Muscle layer of colon (tissue), 2 donors: ENCODE data around the gene ST3GAL3.

Experiments
- H3K27ac ChIP-seq: one replicate; pipeline ENCODE4 v1.7.0; 2013; ENCODE audit warnings: low read depth, mild to moderate bottlenecking, low read length, moderate library complexity
- H3K27me3 ChIP-seq, 2 donors: one replicate each; pipeline ENCODE4 v1.7.0; 2013; ENCODE audit warnings: low read length in 2 of 2, mild to moderate bottlenecking in 2 of 2; ENCODE audit not compliant: insufficient read depth in 2 of 2, control insufficient read depth in 1 of 2
- H3K36me3 ChIP-seq: one replicate; pipeline ENCODE4 v1.7.0; 2013; ENCODE audit warnings: mild to moderate bottlenecking, low read length; ENCODE audit not compliant: insufficient read depth
- H3K4me1 ChIP-seq: one replicate; pipeline ENCODE4 v1.7.0; 2013; ENCODE audit warnings: mild to moderate bottlenecking, low read length; ENCODE audit not compliant: insufficient read depth
- H3K4me3 ChIP-seq, 2 donors: one replicate each; pipeline ENCODE4 v1.7.0; 2013; ENCODE audit warnings: low read length in 2 of 2, low read depth in 1 of 2, mild to moderate bottlenecking in 1 of 2, moderate library complexity in 1 of 2
- H3K9ac ChIP-seq: one replicate; pipeline ENCODE4 v1.7.0; 2013; ENCODE audit warnings: low read length
- H3K9me3 ChIP-seq: one replicate; pipeline ENCODE4 v1.7.0; 2013; ENCODE audit warnings: mild to moderate bottlenecking, low read length
- donor health status: abdominal sarcoma.
- donor health status: Adenocarcinoma of cecum.

ST3GAL3 gene

DNA sequence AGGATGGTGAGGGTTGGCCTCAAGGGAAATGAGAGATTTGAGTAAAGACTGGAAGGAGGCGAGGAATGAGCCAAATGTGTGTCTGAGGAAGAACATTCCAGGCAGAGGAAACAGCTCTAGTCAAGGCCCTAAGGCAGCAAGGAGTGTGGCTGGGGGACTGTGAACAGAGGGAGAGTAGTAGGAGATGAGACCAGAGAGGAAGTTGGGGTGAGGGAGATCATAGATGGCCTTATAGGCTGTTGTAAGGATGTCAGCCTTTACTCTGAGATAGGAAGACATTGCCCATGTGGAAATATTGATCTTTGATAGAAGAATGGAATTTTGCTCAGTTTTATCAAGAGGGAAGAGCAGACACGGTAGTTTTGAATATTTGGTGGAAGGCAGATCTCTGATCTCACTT is 171.1 kb downstream of the ST3GAL3 start:
- H3K9ac ChIP-seq: no peak overlapping the region
- no peaks in the 10 kb centered on the region for H3K27me3 ChIP-seq
- H3K4me3 ChIP-seq: no peak overlapping the region
- H3K36me3 ChIP-seq: no peaks in the 10 kb centered on the region
- no peaks in the 10 kb centered on the region for H3K9me3 ChIP-seq
- H3K4me1 ChIP-seq: no peaks in the 10 kb centered on the region
- no peak overlapping the region for H3K27ac ChIP-seq

DNA sequence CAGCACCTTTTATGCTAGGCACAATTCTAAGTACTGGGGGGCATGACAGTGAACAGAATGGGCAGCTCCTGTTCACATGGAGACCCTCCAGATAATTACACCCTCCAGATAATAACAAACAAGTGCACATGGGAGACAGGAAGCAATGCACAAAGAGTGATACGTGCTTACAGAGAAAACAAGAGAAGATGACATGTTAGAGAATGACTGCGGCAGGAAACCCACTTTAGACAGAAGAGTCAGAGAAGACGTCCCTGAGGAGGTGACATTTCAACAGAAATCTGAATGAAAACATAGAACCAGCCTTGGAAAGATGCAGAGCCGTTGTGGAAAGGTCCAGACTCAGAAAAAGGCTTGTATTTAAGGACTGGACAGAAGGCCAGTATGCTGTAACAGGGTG is 171.5 kb downstream of the ST3GAL3 start:
- Histone ChIP-seq H3K36me3 (no peaks in the 10 kb centered on the region), H3K27ac (no peak overlapping the region), H3K27me3 (no peaks in the 10 kb centered on the region), H3K9me3 (no peaks in the 10 kb centered on the region), H3K4me1 (no peaks in the 10 kb centered on the region), H3K4me3 (no peak overlapping the region), H3K9ac (no peak overlapping the region)

DNA sequence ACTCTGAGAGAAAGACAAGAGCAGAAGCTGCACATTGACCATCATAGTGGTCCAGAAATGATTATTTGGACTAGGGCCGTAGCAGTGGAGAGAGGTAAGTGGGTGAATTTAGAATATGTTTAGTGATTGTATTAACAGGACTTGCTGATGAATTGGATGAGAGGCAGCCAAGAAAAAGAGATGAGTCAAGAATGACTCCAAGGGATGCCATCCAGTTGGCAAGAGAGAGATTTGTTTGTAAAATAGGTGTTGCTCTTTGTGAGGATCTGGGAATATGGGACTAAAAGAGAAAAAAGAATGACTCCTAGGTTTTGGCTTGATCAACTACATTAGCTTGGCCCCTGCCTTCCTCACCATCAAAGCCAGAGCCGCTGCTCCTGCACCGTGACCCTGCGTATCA is 172.1 kb downstream of the ST3GAL3 start:
- H3K27ac ChIP-seq: no peak overlapping the region
- no peaks in the 10 kb centered on the region for H3K36me3 ChIP-seq

DNA sequence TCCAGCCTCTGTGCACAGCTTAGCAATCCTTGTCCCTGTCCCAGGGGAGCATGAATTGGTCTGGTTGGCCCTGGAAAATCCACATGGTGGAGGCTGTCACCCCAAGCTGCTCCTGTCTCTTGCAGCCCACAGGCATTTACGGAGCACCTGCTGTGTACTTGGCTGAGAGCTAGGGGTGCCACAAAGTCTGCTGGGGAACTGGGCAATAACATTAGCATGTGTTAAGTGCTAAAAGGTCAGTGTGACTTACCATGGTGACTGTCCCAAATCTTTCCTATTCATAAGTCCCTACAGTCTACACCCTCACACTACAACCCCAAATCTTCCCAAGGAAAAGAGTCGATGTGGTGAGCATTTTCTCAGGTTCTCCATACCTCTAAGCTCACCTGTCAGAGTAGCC is 172.7 kb downstream of the ST3GAL3 start:
- Histone ChIP-seq H3K27ac (no peak overlapping the region), H3K9me3 (no peaks in the 10 kb centered on the region), H3K4me3 (no peak overlapping the region), H3K4me1 (no peaks in the 10 kb centered on the region), H3K36me3 (no peaks in the 10 kb centered on the region), H3K27me3 (no peaks in the 10 kb centered on the region), H3K9ac (no peak overlapping the region)

More for the DNA sequence above, 172.1 kb downstream of the ST3GAL3 start:
- no peak overlapping the region for H3K9ac ChIP-seq
- no peaks in the 10 kb centered on the region for H3K4me1 ChIP-seq
- no peak overlapping the region for H3K4me3 ChIP-seq
- H3K9me3 ChIP-seq: no peaks in the 10 kb centered on the region
- no peaks in the 10 kb centered on the region for H3K27me3 ChIP-seq

DNA sequence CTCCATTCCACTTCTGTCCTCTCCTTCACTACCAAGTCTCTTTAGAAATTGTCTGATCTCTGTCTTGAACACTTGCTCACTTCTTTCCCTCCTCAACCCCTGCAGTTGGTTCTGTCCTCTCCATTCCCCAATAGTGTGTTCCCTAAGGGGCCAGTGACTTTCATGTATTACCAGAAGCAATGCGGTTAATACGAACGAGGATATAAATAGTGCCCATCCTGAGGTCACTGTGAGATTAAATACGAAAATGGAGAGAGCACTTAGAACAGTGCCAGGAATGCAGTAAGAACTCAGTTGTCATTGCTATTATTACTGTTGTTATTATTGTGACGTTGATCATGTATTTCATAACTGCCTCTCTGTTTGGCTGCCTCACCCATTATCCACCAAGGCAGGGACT is 173.3 kb downstream of the ST3GAL3 start:
- H3K36me3 ChIP-seq: no peaks in the 10 kb centered on the region
- H3K4me1 ChIP-seq: no peaks in the 10 kb centered on the region
- H3K4me3 ChIP-seq: no peak overlapping the region
- H3K27ac ChIP-seq: no peak overlapping the region
- no peak overlapping the region for H3K9ac ChIP-seq
- no peaks in the 10 kb centered on the region for H3K27me3 ChIP-seq
- no peaks in the 10 kb centered on the region for H3K9me3 ChIP-seq

DNA sequence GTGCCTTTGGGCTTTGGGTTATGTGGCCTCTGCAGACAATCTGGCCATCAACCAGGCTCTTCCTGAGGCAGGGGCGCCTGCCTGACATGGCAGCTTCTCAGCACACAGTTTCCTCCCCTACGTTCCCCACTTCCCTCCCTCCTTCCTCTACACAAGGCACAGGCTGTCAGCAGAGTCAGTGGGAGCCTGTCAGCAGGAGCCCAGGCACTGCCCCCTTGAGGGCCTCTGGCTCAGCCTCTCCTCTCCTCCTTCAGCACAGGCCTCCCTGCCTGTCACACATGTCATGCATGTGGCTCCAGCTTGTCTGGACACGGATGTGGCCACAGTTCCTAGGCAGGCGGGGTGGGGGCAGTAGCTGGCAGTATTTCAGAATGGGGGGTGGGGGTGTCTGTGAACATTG is 174.1 kb downstream of the ST3GAL3 start:
- no peaks in the 10 kb centered on the region for H3K36me3 ChIP-seq
- no peaks in the 10 kb centered on the region for H3K4me1 ChIP-seq
- H3K27ac ChIP-seq: no peak overlapping the region
- no peak overlapping the region for H3K9ac ChIP-seq
- no peaks in the 10 kb centered on the region for H3K9me3 ChIP-seq
- no peak overlapping the region for H3K4me3 ChIP-seq
- no peaks in the 10 kb centered on the region for H3K27me3 ChIP-seq

DNA sequence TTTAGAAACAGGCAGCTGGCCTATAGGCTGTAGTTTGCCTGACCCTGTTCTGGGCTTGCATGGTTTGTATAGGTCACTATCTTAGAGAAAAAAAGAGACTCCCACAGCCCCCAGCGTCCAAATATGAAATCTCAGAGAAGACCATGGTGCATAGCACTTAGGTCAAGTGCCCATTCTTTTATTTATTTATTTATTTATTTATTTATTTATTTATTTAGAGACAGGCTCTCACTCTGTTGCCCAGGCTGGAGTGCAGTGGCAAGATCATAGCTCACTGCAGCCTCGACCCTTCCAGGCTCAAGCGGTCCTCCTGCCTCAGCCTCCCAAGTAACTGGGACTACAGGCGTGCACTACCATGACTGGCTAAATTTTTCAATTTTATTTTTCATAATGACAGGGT is 175.4 kb downstream of the ST3GAL3 start:
- Histone ChIP-seq H3K4me3 (no peak overlapping the region), H3K9me3 (no peaks in the 10 kb centered on the region), H3K27me3 (no peaks in the 10 kb centered on the region), H3K9ac (no peak overlapping the region), H3K4me1 (no peaks in the 10 kb centered on the region), H3K27ac (no peak overlapping the region), H3K36me3 (no peaks in the 10 kb centered on the region)

DNA sequence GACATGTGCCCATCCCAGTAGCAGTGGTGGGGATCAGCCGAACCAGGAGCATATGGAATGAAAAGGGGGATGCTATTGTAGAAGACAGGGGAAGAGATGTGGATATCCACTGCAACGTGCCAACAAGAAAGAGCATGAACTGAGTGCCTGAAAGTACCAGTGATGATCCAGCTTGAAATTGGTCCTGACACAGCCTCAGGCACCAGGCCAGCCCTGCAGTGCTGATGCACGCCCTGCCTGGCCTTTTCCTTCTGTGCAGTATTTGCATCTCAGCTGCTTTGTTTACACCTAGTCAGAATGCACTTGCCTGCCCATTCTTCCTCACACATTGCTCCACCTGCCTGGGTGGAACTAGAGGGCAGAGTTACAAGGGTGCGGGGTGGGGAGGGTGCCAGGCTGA is 176.0 kb downstream of the ST3GAL3 start:
- Histone ChIP-seq H3K9me3 (no peaks in the 10 kb centered on the region), H3K27me3 (no peaks in the 10 kb centered on the region), H3K27ac (no peak overlapping the region), H3K36me3 (no peaks in the 10 kb centered on the region), H3K9ac (no peak overlapping the region), H3K4me3 (no peak overlapping the region), H3K4me1 (no peaks in the 10 kb centered on the region)

DNA sequence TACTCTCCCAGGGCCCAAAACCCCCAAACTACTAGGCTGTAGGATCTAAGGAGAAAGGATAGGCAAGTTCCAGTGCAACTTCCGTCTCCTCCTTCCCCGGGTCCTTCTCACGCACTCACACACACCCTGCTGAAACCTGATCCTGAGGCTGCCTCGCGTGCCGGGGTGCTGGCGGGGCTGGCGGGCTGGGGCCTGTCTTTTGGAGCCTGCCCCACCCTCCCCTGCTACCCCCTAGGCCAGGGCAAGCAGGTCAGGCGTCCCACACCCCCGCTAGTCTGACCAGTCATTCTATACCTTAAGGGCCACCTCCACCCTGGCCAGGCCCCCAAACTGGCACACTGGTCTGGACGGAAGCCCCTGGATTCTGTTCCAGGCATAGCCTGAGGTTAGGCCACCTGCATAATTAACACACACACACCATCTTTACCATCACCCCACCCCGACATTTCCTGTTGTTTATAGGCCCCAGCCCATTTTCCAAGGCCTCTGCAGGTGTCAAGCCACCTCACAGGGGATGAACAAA is 178.0 kb downstream of the ST3GAL3 start:
- Histone ChIP-seq H3K4me3 (no peak overlapping the region), H3K4me1 (no peaks in the 10 kb centered on the region), H3K36me3 (no peaks in the 10 kb centered on the region), H3K9me3 (no peaks in the 10 kb centered on the region), H3K27me3 (no peaks in the 10 kb centered on the region), H3K9ac (no peak overlapping the region), H3K27ac (no peak overlapping the region)

DNA sequence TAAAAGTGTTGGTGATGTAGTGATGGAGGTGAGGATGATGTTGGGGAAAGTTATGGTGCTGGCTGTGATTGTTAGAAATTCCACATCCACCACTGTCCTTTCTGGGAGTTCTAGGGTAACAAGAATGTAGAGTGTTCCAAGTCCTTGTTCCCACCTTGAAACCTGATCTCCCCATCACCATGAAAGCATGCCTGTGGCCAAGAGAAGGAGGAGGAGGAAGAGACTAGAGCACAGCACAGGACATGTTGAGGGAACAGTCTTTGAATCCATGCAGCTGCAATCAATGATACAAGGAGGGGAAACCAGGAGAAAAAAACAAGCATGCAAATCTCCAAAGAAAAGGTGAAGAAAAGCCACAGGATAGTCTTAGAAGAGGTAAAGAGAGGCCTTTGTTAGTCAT is 180.4 kb downstream of the ST3GAL3 start:
- Histone ChIP-seq H3K27ac (no peak overlapping the region), H3K36me3 (no peaks in the 10 kb centered on the region), H3K27me3 (no peaks in the 10 kb centered on the region), H3K4me1 (no peaks in the 10 kb centered on the region), H3K9ac (no peak overlapping the region), H3K4me3 (no peak overlapping the region), H3K9me3 (no peaks in the 10 kb centered on the region)

DNA sequence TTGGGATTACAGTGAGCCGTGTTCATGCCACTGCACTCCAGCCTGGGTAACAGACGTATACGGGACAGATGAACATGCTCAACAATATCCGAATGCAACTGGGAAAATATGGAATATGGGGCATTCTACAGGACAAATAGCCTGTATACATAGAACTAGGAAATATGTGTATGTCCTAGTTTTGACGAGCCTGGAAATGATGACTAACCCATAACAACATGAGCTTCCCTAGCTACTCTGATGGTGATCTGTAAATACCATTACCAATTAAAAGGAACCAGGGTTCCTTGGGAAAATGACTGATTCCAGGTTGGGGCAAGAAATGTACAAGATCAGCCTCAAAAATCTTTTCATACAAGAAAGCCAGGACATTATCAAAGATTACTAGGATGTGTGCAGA is 183.5 kb downstream of the ST3GAL3 start:
- H3K27me3 ChIP-seq: no peaks in the 10 kb centered on the region
- no peaks in the 10 kb centered on the region for H3K9me3 ChIP-seq
- H3K27ac ChIP-seq: no peak overlapping the region
- H3K4me1 ChIP-seq: no peaks in the 10 kb centered on the region
- no peak overlapping the region for H3K4me3 ChIP-seq
- no peak overlapping the region for H3K9ac ChIP-seq
- H3K36me3 ChIP-seq: peaks cover 22% of the 10 kb centered on the region

DNA sequence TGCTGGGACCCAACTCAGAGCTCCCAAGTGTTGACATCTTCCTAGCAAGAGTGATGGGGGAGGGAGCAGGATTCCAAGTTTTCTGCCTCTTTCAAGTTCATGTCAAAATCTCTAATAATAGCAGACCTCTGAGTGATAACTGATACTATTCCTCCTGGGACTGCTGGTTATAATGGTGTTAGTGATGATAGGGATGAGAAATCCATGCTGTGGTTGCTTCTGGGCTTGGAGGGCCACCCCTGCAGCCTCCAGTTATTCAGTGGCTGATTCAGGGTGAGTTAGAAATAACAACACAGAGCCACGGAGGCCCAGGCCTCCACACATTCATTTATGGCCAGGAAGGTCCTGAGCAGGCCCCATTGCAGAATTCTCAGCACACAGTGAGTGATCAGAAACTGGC is 185.7 kb downstream of the ST3GAL3 start:
- Histone ChIP-seq H3K9ac (no peak overlapping the region), H3K27ac (no peak overlapping the region), H3K36me3 (peaks cover 24% of the 10 kb centered on the region), H3K4me3 (no peak overlapping the region), H3K27me3 (no peaks in the 10 kb centered on the region), H3K4me1 (no peaks in the 10 kb centered on the region), H3K9me3 (no peaks in the 10 kb centered on the region)
